Dermis blood vessel endothelial cell (primary cell): ENCODE measurements around the gene AMPH. TPM values are rescaled to one million over a fixed set of nuclear protein-coding genes. Genes with fewer than 3 reads are reported as not detected.

Experiments
- DNase-seq: peaks from one replicate; pipeline ENCODE4 v3.0.0; 2010
- total RNA-seq: library from RNA; depleted of rRNA; stranded (reverse); fragments of >200 nt; gene quantifications from 2 replicates; pipeline ENCODE4 v1.2.3, GENCODE V29; 2014

The AMPH gene
- total RNA-seq, 1 donor from 2014 or later, result not detected

GRCh38 chr7:38541440-38541839 lies 89.7 kb downstream of the AMPH start:
- DNase-seq, result no peak

- no peak for DNase-seq
These were observed 91.6 kb downstream of the AMPH start for GRCh38 chr7:38539477-38540081.

GRCh38 chr7:38535073-38535472 lies 96.1 kb downstream of the AMPH start:
- no peak for DNase-seq

- DNase-seq, result no peak
These were observed 105.3 kb downstream of the AMPH start for GRCh38 chr7:38525857-38526256.

GRCh38 chr7:38524786-38525185 lies 106.4 kb downstream of the AMPH start:
- no peak for DNase-seq

- DNase-seq, result no peak
These were observed 110.4 kb downstream of the AMPH start for GRCh38 chr7:38520741-38521140.

GRCh38 chr7:38518541-38518940 lies 112.6 kb downstream of the AMPH start:
- no peak for DNase-seq

- DNase-seq, result peak; percentile 10
These were observed 118.5 kb downstream of the AMPH start for GRCh38 chr7:38512704-38513103.

- no peak for DNase-seq
These were observed 118.9 kb downstream of the AMPH start for GRCh38 chr7:38512291-38512690.

- DNase-seq, result no peak
These were observed 123.8 kb downstream of the AMPH start for GRCh38 chr7:38507384-38507783.

- no peak for DNase-seq
These were observed 124.4 kb downstream of the AMPH start for GRCh38 chr7:38506756-38507155.

GRCh38 chr7:38506004-38506403 lies 125.2 kb downstream of the AMPH start:
- DNase-seq, result no peak

GRCh38 chr7:38504684-38505083 lies 126.5 kb downstream of the AMPH start:
- DNase-seq, result no peak

GRCh38 chr7:38502848-38503247 lies 128.3 kb downstream of the AMPH start:
- DNase-seq, result no peak

GRCh38 chr7:38502289-38502688 lies 128.9 kb downstream of the AMPH start:
- no peak for DNase-seq

- DNase-seq, result no peak
These were observed 139.2 kb downstream of the AMPH start for GRCh38 chr7:38492010-38492409.

- no peak for DNase-seq
These were observed 148.7 kb downstream of the AMPH start for GRCh38 chr7:38482521-38482920.

GRCh38 chr7:38481401-38481800 lies 149.8 kb downstream of the AMPH start:
- no peak for DNase-seq

- DNase-seq, result no peak
These were observed 152.8 kb downstream of the AMPH start for GRCh38 chr7:38478404-38478803.

- DNase-seq, result no peak
These were observed 153.8 kb downstream of the AMPH start for GRCh38 chr7:38477333-38477732.

GRCh38 chr7:38476764-38477163 lies 154.4 kb downstream of the AMPH start:
- no peak for DNase-seq

- DNase-seq, result no peak
These were observed 165.2 kb downstream of the AMPH start for GRCh38 chr7:38465956-38466355.

GRCh38 chr7:38463277-38464225 lies 167.6 kb downstream of the AMPH start:
- peak; percentile 1 for DNase-seq

- DNase-seq, result no peak
These were observed 168.4 kb downstream of the AMPH start for GRCh38 chr7:38462819-38463218.
